OCI-LY3 (cell line): ENCODE measurements around the gene APOD.

Experiments
- H2AFZ ChIP-seq: fragments of 200-600, 300-600 bp; shearing (Covaris generic); 2 replicates; pipeline ENCODE4 v1.6.0; 2014; ENCODE audit warnings: antibody characterized with exemption, low read depth, low read length
- H3K27ac ChIP-seq: fragments of 200-600, 300-600 bp; sonication (generic); 2 replicates; pipeline ENCODE4 v1.5.1; 2014; ENCODE audit warnings: mild to moderate bottlenecking, low read length, moderate library complexity, mixed read lengths
- H3K27me3 ChIP-seq: fragments of 200-600, 300-600 bp; sonication (generic); 2 replicates; pipeline ENCODE4 v1.6.1; 2014; ENCODE audit warnings: low read depth, low read length, mixed read lengths
- H3K36me3 ChIP-seq: fragments of 200-600, 300-600 bp; sonication (generic); replicated peaks from 2 replicates; pipeline ENCODE3; 2014; ENCODE audit warnings: low read depth, low read length, mixed read lengths
- H3K4me1 ChIP-seq: fragments of 300-600, 200-600 bp; sonication (generic); 2 replicates; pipeline ENCODE4 v1.6.1; 2014; ENCODE audit warnings: low read length, mixed read lengths
- H3K4me2 ChIP-seq: fragments of 200-600, 300-600 bp; sonication (generic); 2 replicates; pipeline ENCODE4 v1.6.1; 2014; ENCODE audit warnings: low read length, mixed read lengths
- H3K4me3 ChIP-seq: fragments of 300-600, 200-600 bp; sonication (generic); 2 replicates; pipeline ENCODE4 v1.5.1; 2014; ENCODE audit warnings: antibody characterized with exemption, mild to moderate bottlenecking, low read length, moderate library complexity
- H3K79me2 ChIP-seq: fragments of 300-600, 200-600 bp; shearing (Covaris generic); 2 replicates; pipeline ENCODE4 v1.6.1; 2014; ENCODE audit warnings: mild to moderate bottlenecking, low read length, mixed read lengths
- H3K9ac ChIP-seq: fragments of 300-600, 200-600 bp; shearing (Covaris generic); 2 replicates; pipeline ENCODE4 v1.6.0; 2014; ENCODE audit warnings: mild to moderate bottlenecking, low read length, moderate library complexity
- H3K9me3 ChIP-seq: fragments of 200-600, 300-600 bp; shearing (Covaris generic); 2 replicates; pipeline ENCODE4 v1.6.1; 2014; ENCODE audit warnings: low read length, mixed read lengths; ENCODE audit not compliant: insufficient read depth
- H4K20me1 ChIP-seq: fragments of 200-600, 300-600 bp; sonication (generic); 2 replicates; pipeline ENCODE4 v1.6.1; 2016; ENCODE audit warnings: low read length, mixed read lengths; ENCODE audit not compliant: insufficient read depth
- CTCF ChIP-seq: fragments of 200-600, 300-600 bp; sonication (generic); IDR thresholded peaks from 2 replicates; pipeline ENCODE4 v1.5.1; 2014; ENCODE audit warnings: antibody characterized with exemption, low read length, low read depth
- EZH2phosphoT487 ChIP-seq: fragments of 200-600 bp; shearing (Covaris generic); IDR thresholded peaks from 2 replicates; pipeline ENCODE4 v1.6.1; 2018; ENCODE audit warnings: antibody characterized with exemption, mixed run types, low read depth

APOD gene

GRCh38 chr3:195574497-195575304 lies 9.0 kb downstream of the APOD start:
- Histone ChIP-seq H4K20me1 (no peaks in the 10 kb centered on the region), H2AFZ (no peak overlapping the region), H3K79me2 (no peaks in the 10 kb centered on the region), H3K36me3 (no peaks in the 10 kb centered on the region), H3K4me2 (no peak overlapping the region), H3K27me3 (no peaks in the 10 kb centered on the region), H3K9ac (no peak overlapping the region), H3K4me3 (no peak overlapping the region), H3K9me3 (no peaks in the 10 kb centered on the region), H3K27ac (no peak overlapping the region), H3K4me1 (no peaks in the 10 kb centered on the region)
- TF ChIP-seq CTCF (no peak), EZH2phosphoT487 (no peak)

- Histone ChIP-seq H4K20me1 (no peaks in the 10 kb centered on the region), H3K27ac (no peak overlapping the region), H3K36me3 (no peaks in the 10 kb centered on the region), H2AFZ (no peak overlapping the region), H3K79me2 (no peaks in the 10 kb centered on the region), H3K4me1 (no peaks in the 10 kb centered on the region), H3K4me2 (no peak overlapping the region), H3K9ac (no peak overlapping the region), H3K27me3 (no peaks in the 10 kb centered on the region), H3K9me3 (no peaks in the 10 kb centered on the region), H3K4me3 (no peak overlapping the region)
- no peak for TF ChIP-seq CTCF
- no peak for TF ChIP-seq EZH2phosphoT487
Observed at GRCh38 chr3:195573611-195574496, 9.9 kb downstream of the APOD start.

DNA sequence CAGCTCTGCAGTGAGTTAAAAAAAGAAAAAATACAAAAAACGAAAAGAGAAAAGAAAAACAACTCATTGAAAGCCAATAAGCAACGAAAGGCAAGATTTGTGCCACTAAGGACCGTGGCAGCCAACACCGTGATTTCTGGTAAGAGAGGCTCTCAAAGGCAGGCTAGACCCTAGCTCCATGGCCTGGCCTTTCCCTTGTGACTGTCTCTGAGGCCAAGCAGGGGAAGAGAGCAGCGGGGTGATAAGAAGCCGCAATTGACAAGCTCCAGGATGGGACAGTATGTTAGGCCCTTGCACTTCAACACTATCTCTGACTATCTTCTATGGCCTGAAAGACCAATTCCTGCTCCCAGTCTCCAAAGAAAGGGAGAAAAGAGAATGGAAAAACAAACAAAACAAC lies 12.4 kb downstream of the APOD start:
- H3K79me2 ChIP-seq = no peaks in the 10 kb centered on the region
- TF ChIP-seq EZH2phosphoT487 (no peak), CTCF (no peak)
- peaks cover 13% of the 10 kb centered on the region; the same call in 1 of the 2 replicates for H3K27me3 ChIP-seq
- H3K4me1 ChIP-seq = no peaks in the 10 kb centered on the region
- no peak overlapping the region for H3K27ac ChIP-seq
- H3K36me3 ChIP-seq = no peaks in the 10 kb centered on the region
- no peak overlapping the region for H2AFZ ChIP-seq
- H3K9me3 ChIP-seq = no peaks in the 10 kb centered on the region
- H3K9ac ChIP-seq = no peak overlapping the region
- no peak overlapping the region for H3K4me2 ChIP-seq
- no peak overlapping the region for H3K4me3 ChIP-seq
- H4K20me1 ChIP-seq = no peaks in the 10 kb centered on the region

- no peak overlapping the region for H3K4me2 ChIP-seq
- no peak overlapping the region for H3K4me3 ChIP-seq
- no peak for TF ChIP-seq CTCF
- TF ChIP-seq EZH2phosphoT487 = no peak
- no peak overlapping the region for H3K27ac ChIP-seq
- no peaks in the 10 kb centered on the region for H3K79me2 ChIP-seq
- peaks cover 13% of the 10 kb centered on the region; the same call in 1 of the 2 replicates for H3K27me3 ChIP-seq
- H2AFZ ChIP-seq = no peak overlapping the region
- no peaks in the 10 kb centered on the region for H4K20me1 ChIP-seq
- no peaks in the 10 kb centered on the region for H3K4me1 ChIP-seq
- no peak overlapping the region for H3K9ac ChIP-seq
- H3K36me3 ChIP-seq = no peaks in the 10 kb centered on the region
- H3K9me3 ChIP-seq = no peaks in the 10 kb centered on the region
Observed at GRCh38 chr3:195570912-195571311, 12.8 kb downstream of the APOD start.
